Embryonic facial prominence (tissue), 1 donor: ENCODE results near the gene RASEF.

Experiments
- DNase-seq: peaks from one replicate; pipeline ENCODE4 v3.0.0-alpha.2; 2016; ENCODE audit errors: extremely low spot score

Gene RASEF

DNA sequence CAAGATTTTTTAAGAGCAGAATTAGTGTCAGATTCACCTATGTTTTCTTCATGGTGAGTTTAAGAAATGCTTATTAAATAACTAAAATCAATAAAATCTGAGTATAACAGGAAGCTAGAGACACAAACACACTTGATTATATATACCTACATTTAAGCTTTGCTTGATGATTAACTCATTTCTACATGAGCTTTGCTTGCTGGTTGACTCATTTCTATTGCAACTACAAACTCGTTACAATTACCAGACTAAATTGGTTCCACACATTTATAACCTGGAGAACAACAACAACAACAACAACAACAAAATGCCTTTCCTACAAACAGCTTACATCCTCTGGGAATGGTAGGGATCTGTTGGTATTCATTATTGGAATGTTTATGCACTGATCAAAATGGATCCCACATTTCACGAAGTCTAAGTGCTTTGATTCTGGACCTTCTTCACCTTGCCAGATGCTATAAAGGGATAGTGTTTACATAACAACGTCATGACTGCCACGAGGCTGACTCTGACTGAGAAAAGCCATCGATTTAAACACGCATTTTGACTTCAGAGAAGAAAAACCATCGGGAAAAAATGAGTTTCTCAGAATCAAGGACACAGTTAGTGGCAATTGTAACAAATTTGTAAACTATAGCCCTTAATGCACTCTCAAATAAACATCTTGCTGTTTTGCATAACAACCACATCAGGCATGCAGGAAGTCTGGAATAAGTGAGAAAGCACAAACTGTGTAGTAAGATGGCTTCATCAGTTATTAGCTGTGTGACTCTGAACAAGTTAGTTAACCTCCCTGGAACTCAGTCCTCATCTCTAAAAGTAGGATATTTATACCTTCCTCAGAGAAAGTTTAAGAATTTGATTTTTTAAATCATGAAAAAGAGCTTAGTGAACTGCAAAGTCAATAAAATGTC is 49.8 kb downstream of the RASEF start:
- no peak for DNase-seq

DNA sequence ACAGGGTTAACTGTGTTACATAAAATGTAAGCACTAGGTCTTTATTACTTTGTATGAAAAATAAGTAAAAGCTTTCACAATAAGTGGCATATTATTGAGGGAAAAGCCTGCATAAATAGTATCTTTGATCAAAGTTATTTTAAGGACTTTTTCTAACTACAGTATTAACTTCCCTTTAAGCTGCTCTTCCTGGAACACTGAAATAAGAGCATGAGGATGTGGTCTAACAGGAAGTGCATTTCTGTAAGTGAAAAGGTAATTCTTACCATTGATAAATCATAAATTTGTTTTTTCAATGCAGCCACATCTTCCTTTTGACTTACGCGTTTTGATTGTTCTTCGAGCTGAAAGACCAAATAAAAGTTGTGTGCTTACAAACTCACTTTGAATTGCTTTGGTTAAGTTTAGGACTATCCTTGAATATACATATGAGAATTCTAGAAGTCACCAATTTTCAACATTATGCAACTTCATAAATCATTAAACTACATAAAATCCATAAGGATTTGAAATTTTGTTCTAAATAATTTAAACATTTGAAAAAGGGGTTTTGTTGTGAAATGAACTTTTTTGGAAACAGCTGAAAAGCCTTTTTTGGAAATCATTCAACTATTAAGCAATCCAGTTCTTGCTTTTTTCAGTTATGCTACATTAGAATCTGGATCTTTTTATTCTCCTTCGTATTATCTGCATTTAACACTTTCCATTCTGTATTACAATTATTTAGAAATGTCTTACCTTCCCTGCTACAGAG is 50.6 kb downstream of the RASEF start:
- DNase-seq = no peak

DNA sequence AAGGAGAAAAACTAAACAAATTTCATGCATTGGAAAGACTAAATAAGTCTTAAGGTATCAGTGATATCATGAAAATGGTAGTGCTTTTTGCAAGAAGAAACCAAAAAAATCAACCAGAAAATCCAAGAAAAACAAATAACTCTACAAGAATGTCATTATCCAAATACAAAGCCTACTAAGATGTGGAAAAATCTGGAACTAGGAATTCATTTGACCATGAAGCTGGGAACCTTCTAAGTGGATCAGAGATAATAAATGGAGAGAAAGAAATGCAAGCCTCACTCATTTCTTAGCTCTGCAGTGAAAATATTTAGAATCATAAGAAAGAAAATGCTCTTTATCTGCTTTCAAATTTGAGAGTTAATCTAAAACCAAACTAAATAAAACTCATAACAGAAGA is 51.3 kb downstream of the RASEF start:
- DNase-seq = no peak

DNA sequence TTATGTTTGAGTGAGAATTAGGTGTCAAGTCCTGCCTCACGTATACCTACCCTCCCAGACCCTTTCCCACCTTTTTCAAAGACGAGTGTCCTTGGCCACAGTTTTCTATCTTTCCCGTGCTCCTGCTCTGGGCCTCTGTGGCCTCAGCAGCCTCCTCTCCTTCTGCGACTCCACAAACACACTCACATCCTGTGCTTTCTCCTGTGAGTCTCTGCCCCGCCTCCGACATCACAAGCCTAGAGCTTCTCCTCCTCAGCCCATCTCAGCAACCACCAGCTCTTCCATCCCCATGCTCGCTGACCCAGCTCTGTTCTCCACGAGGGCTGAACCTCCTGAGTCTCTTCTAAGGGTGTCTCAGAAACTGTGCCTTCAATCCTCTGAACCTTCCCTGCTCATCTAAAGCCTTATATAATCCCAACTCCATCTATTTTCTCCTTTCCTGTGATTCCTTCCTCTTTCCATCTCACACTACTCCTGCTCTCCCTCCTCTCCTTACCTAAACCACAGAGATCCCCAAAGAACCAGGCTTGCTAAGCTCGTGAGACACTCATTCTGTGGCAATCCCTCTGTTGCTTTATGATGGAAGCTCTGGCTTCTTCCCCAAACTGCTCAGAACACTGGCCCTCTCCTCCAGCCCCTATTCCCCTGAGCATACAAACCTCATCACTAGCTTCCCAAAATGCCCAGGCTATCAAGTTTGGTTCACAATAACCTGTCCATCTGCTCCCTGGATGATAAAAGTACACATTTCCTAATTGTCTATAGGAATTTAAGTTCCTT is 55.2 kb downstream of the RASEF start:
- DNase-seq = no peak

DNA sequence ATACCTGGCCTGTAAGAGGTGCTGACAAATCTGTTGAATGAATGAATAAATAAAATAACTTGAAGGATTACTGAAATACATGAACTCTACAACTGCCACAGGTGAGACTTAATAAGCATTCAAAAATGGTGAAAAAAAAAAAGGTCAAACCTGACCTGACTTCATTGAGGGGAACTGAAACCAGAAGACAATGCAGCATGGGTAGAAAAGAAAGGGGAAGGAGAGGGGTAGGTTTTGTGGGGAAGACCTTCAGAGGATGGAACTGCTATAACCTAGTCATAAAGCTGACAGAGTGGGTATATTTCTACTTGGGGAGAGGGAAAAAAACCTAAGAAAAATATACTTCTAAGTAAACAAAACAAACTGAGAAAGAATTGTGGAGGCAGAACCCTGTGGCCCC is 56.6 kb downstream of the RASEF start:
- DNase-seq = no peak

DNA sequence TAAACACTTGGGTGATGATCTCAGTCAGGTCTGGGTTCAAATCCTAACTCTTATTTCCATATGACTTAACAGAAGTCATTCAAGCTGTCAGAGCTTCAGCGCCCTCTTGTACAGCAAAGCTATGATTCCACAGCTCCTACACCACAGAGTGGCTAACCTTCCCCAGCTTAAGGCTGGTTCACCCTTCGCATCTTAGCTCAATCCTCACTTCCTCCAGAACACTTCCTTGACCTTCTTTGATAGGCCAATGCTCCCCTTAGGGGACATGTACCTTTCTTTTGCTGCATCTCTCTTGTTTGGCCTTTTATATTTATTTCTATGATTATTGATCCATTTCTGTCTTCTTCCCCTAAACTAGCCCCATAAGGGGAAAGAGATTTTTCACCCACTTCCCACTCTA is 57.0 kb downstream of the RASEF start:
- DNase-seq = no peak

DNA sequence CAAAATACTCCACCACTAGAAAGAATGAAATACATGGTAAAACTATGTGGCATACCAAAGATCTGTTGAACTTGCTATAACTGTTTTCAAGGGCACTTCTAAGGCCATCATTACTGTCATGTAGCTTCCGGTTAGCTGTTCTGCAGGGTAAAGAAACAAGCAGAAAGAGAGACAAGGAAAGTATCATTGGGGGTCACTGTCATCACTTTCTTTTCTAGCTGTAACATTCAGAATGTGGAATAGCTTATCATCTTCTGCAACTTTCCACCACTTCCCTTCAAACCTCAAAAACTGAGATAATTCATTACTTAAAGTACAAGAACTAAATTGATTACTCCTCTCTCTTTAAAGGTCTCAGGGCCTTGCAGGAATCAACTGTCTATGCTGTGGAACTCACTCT is 57.6 kb downstream of the RASEF start:
- no peak for DNase-seq

DNA sequence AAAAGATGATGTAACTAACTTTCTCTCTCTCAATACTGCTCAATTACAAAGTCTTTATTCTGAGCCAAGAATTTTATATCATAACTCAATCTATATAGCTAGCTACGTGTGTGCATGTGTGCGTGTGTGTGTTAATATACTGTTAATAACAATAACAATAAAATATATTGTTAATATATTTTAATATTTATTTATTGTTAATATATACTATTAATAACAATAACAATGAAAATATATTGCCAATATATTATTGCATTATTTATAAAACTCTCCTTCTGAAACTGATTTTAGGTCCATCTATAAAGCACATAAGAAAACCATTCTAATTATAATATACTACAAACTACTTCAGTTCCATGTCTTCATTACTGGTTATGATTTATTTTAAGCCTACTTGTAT is 60.6 kb downstream of the RASEF start:
- no peak for DNase-seq

DNA sequence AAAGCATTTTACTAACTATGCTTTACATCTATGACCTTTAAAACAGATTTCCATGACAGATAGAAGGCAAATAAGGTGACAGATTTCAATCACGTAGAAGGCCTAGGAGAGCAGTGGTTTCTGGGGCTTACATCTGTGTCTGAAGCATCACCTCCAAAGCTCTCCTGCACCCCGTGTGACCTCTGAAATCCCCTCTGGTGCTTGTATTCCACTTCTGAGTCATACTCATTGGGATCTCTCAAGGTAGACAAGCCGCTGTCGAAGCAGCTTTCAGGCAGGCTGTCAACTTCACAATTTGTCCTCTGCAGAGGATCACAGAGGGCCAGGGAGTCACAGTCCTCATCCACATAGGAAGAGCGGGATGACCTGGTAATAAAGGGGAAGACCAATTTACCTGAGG is 62.2 kb downstream of the RASEF start:
- no peak for DNase-seq

DNA sequence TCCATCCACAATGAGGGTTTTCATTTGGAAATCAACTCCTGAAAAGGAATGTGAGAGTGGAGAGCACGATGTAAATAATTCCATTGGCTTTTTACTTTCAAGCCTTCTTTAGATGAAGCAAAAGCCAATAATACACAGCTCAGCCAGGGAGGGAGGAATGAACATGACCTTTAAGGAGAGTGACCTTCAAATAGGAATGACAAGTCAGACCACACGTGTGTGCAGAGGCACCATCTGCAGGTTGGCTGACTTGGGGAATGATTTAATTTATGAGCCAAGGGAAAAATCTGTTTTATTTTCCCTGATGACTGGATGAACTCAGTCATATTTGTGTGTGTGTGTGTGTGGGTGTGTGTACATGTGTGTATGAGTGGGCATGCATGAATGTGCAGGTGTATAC is 64.5 kb downstream of the RASEF start:
- DNase-seq = no peak

DNA sequence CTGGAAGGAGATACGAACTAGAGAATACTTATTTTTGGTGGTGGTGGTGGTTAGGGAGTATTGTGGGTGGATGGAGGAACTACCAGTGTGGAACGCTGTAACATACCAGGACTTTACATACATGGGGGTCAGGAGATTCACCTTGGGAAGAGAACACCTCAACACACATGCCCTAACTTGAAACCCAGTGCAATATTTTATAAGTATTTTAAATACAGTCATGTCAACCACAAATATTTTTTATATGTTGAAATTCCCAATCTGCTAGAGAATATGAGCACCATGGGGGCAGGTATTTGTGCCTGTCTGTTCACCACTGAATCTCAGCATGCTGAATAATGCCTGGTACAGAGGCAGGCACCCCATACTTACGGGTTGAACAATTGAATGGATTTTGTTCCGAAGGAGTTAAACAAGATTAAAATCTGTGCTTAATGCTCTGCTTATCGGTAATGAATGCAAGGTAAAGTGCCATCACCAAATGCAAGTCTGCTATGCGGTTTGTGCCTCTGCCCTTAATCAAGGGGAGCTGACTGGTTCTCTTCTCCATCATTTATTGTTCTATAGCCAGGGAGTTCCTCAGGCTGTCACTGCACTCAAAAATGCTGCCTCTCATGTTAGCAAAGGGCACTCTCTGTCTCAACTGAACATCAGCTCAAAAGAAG is 65.3 kb downstream of the RASEF start:
- no peak for DNase-seq

DNA sequence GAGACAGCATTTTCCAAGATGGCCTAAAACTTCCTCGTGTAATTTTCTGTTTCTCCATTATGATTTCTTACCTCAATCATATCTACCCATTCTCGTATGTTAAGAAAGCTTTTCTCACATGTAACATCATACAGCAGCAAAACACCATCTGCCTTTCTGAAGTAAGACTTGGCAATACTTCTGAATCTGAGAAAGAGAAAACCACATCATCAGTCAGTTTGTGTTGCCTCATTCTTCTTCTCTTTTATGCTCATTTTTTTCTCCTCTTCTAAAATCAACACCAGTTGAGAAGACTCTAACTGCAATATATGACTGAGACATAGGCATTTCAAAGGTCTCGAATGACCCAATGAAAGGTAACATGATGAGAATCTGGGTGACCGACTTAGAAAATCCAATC is 66.0 kb downstream of the RASEF start:
- no peak for DNase-seq

DNA sequence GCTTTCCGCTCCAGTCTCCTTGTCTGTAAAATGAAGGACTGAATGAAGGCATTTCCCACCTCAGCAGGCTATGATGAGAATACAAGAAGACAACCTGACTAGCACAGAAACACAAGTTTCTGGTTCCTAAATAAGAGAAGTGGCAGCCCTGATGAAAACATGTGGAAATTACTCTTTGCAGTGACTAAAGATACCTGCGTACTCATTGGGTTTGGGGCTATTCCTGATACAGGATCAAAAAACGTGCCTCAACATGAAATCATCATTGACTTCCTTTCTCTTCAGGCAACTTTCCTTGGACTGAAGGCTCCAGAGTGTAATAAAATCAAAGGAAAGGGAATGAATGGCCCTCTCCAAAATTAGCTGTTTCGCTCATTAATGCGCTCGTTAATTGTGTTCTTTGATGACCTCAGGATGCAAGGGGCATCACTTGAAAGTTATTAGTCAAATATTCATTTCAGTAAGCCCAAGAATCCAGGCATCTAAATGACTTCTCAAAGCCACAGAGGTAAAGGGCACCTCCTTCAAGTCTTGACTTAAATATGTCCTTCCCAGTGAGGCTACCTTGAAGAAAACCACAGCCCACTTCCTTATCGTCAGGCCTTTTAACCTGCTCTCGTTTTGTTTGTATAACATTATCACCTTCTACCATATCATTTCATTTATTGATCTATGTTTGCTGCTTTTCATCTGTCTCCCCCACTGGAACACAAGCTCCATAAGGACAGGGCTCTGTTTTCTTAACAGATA is 68.9 kb downstream of the RASEF start:
- DNase-seq = no peak

DNA sequence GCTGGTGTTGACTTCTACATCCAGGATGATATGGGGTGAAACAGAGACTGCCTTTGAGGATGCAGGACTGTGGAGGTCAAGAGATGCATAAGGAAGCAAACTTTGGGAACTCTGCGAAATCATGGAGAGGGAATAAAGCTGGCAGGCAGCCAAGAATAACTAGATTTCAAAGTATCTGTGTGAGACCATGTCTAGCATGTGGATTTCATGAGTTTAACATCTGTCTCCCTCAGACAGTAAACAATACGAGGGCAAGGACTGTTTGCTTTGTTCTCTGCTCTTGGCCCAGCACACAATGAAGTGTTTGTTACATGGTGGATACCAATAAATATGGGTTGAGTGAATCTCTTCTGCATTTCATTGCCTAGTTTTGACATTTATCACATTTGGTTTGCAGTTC is 71.3 kb downstream of the RASEF start:
- peak; percentile 47 for DNase-seq

DNA sequence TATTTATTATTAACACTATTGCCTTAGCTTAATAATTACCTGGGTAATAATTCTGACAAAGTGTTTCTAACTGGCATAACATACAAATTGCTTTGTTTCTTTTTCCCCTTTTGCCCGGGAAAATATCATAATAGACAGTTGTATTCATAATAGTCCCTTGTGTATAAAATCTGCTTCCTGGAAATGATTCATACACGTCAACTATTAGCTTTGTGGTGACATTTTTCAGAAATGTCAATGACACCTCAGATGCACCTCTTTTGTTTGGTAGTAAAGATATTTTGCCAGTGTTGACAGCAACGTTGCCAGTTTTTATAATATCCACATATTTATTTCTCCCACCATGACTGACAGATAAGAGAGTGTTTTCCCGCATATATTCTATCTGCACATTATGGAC is 73.0 kb downstream of the RASEF start:
- DNase-seq = no peak

DNA sequence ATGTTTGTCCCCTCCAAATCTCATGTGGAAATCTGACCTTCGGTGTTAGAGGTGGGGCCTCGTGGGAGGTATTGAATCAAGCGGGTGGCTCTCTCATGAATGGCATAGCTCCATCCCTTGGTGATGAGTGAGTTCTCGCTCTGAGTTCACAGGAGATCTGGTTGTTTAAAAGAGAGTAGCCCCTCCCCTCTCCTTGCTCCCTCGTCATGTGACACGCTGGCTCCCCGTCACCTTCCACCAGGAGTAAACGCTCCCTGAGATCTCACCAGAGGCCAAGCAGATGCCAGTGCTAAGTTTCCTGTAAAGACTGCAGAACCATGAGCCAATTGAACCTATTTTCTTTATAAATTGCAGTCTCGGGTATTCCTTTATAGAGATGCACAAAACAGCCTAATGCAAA is 74.5 kb downstream of the RASEF start:
- DNase-seq = no peak

DNA sequence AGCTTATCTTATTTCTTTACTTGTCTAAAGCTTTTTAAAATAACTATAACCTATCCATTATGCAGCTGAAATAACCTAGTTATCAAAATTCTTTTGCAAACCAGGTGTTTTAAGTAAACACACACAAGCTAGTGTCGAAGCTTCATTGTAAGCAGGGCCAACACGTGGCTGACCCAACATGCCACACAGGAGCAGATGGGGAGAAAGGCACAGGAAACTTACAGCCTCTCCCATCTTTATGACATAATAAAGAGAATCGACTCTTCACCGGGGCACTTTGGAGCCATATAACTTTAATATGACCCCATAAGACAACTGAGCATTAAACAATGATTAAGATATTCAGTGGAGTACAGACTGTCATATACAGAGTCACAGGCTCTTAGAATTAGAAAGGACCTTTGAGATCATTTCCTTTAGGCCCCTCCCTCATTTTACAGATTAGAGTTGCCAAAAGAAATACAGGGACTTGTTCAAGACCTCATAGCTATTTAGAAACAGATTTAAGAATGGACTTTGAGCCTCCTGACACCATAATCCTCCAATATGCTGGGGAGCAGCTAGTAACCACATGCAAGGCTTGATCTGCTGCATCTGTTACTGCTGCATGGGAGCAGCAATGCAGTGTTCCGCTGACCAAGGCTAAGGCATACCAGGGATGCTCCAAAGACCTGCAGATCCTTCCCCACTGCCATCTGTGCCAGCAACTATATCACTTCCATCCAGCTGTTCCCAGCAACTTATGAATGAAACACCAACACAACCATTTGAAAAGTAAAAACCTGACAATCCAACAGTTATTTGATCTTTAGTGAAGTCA is 75.4 kb downstream of the RASEF start:
- no peak for DNase-seq

DNA sequence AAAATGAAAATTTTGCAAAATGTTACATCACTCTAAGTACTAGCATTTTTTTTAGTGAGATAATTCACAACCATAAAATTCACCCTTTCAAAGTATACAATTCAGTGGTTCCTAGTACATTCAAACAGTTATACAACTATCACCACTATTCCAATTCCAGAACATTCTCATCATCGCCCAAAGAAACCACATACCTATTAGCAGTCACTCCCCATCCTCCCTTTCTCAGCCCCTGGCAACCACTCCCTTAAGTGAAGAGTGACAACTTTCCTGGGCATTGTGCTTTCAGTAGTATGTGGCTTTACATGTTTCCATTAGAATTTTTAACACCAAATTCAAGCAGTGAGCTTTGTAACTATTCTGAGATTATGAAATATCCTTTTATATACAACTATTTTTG is 81.4 kb downstream of the RASEF start:
- no peak for DNase-seq

DNA sequence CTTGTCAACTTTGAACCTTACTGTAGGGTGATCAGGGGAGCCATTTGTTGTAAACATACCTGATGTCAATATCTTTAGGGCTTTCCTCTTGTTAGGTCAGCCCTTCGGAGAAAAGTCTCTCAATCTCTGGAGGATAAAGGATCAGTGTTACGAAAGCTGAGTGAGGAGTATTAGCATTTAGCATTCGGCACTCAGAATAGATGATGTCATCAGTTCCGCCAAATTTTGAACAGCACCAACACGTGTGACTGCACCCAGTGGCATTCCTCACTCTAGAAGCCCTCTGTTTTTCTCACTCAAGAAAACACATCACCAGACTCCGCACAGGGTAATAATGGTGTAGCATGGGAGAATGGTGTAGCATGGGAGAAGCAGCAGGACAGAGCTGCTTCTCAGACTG is 87.8 kb downstream of the RASEF start:
- DNase-seq = no peak

DNA sequence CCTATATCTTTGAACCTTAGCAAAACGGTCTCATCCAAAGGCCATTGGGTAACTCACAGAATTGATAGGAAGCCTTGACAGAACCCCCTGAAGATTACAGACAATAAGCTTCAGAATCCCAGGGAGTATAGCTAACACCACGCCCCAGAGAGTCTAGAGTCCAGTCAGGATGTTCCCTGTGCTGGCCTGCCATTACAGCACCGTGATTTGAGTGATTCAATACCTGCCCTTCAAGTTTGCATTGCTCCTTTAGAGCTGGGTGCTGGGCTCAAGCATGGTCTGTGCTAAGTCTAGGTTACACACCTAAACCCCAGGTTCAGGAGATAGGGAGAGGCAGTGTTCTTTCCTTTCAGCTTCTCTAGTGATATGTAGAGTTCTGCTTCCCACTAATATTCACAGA is 90.5 kb downstream of the RASEF start:
- no peak for DNase-seq
